ENCODE data around the gene ELFN2. TPM values are rescaled to one million over a fixed set of nuclear protein-coding genes. Genes with fewer than 3 reads are reported as not detected.

Gene ELFN2
- total RNA-seq, 4 donors from 2014 or later = 0.30 to 0.76 TPM; not detected in 2

DNA sequence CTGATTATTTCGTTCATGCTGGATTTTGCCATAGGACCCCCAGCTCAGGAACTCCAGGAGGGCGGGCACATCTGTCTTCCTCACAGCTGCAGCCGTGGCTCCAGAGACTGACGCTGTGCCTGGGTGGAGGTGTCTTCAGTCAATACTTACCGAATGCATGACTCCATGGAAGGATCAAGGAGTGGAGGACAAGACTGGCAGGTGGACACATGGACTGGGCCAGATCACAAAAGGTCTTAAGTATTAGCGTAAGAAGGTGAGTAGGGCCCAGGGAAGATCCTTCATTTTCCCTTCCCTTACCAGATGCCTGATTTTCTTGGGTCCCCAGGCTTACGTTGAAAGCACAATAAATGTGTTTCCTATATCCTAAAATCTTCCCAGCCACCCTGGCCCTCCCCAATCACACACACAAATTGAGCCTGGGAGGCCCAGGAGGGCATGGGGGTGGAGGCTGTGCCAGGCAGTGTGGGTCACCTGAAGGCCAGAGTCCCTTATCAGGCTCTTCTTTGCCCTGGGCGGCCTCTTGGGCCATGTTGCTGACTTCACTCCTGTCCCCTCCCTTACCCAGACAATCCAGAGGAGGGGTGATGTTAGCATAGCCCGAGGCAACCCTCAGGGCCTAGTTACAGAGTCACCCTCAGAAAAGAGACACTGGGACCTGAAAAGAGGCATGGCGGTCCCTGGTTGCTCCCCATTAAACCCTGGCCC, 88.6 kb downstream of the ELFN2 start:
- H3K4me1 ChIP-seq = no peaks in the 10 kb centered on the region
- peaks cover 6 to 18% of the 10 kb centered on the region in 2 donors for H3K27me3 ChIP-seq
- TF ChIP-seq POLR2A (IDR thresholded peaks at IDR 0.05) = no peak
- TF ChIP-seq, protein P1, sequence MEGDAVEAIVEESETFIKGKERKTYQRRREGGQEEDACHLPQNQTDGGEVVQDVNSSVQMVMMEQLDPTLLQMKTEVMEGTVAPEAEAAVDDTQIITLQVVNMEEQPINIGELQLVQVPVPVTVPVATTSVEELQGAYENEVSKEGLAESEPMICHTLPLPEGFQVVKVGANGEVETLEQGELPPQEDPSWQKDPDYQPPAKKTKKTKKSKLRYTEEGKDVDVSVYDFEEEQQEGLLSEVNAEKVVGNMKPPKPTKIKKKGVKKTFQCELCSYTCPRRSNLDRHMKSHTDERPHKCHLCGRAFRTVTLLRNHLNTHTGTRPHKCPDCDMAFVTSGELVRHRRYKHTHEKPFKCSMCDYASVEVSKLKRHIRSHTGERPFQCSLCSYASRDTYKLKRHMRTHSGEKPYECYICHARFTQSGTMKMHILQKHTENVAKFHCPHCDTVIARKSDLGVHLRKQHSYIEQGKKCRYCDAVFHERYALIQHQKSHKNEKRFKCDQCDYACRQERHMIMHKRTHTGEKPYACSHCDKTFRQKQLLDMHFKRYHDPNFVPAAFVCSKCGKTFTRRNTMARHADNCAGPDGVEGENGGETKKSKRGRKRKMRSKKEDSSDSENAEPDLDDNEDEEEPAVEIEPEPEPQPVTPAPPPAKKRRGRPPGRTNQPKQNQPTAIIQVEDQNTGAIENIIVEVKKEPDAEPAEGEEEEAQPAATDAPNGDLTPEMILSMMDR (IDR thresholded peaks at IDR 0.05) = no peak
- H3K9me3 ChIP-seq = no peaks in the 10 kb centered on the region
- no peak overlapping the region for H3K27ac ChIP-seq
- no peak for DNase-seq
- no peaks in the 10 kb centered on the region for H3K36me3 ChIP-seq
- intact Hi-C loops (cut with DNase I; ENCODE audit: low total_unique reads) = no loop called here
- H3K4me3 ChIP-seq = no peak overlapping the region

DNA sequence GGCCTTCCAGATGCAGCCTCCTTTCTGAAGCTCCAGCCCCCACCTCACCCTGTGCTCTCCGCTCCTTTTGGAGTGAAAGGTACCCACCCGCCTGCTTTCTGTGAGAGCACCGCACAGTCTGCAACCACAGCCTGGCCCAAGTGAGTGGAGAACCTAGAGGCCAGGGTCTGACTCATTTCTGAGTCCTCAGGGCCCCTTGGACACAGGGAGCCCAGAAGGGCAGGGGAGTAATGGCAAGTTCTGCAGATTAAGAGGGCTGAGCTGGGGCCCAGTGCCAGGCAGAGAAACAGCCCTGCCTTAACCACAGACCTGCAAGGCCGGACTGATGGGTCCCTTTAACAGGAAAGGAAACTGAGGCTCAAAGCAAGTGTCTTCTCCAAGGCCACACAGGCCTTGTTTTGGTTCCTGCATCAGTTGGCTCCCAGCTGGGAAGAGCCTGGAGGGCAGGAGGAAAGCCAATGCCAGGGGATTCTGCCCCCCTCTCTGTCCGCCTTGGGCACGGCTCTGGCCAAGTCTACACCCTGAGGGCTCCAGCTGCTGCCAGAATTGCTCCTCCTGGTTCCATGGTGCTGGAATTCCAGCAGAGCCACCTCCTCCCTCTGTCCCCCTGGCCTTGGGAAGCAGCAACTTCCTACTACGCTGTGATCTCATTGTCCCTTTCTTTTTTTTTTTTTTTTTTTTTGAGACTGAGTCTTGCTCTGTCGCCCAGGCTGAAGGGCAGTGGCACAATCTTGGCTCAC, 89.9 kb downstream of the ELFN2 start:
- Histone ChIP-seq H3K4me1 (no peaks in the 10 kb centered on the region), H3K27ac (no peak overlapping the region), H3K9me3 (no peaks in the 10 kb centered on the region), H3K27me3 (peaks cover 6 to 31% of the 10 kb centered on the region in 2 donors), H3K36me3 (no peaks in the 10 kb centered on the region), H3K4me3 (no peak overlapping the region)
- intact Hi-C loops (cut with DNase I; ENCODE audit: low total_unique reads) = no loop called here
- DNase-seq = no peak
- no peak for TF ChIP-seq POLR2A (IDR thresholded peaks at IDR 0.05)
- TF ChIP-seq, protein P1 (IDR thresholded peaks at IDR 0.05) = no peak

DNA sequence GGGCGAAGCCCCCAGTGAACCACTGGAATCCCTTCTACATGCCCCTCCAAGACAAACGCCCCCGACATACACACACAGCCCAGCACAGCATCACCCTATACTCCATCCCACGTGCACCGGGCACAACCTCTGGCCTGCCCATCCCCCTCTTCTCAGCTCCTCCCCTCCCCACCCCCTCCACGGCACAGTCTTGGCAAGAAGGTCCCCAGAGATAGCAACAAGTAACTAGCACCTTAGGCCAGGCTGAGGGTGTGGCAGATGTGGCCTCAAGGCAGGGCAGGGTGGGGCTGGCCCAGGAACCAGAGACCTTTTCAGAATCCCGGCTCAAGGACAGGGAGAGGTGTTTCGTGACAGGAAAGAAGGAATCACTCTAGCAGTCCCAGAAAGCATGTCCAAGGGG, 90.7 kb downstream of the ELFN2 start:
- no peak for DNase-seq
- Histone ChIP-seq H3K27ac (no peak overlapping the region), H3K9me3 (no peaks in the 10 kb centered on the region), H3K27me3 (peaks cover 6 to 39% of the 10 kb centered on the region in 2 donors), H3K4me1 (no peaks in the 10 kb centered on the region), H3K36me3 (no peaks in the 10 kb centered on the region), H3K4me3 (no peak overlapping the region)
- TF ChIP-seq, protein P1 (IDR thresholded peaks at IDR 0.05) = no peak
- TF ChIP-seq POLR2A (IDR thresholded peaks at IDR 0.05) = no peak
- intact Hi-C loops (cut with DNase I; ENCODE audit: low total_unique reads) = no loop called here

DNA sequence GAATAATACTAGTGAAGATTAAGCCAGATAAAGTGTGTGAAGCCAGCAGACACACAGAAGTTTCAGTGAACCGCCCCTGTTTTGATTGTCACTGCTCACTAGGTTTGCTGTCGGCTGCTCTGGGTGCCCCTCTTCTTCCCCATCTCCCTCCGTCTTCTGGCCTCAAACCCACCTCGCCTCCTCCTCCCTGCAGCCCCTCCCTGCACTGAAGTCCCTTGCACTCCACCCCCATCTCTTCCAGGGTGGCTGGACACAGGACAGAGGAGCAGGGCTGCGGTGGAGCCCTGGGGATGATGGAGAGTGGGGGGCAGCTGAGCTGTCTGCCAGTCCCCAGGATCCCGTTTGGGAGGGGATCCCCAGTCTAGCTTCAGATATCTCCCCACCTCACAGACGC, 91.5 kb downstream of the ELFN2 start:
- Histone ChIP-seq H3K4me1 (no peaks in the 10 kb centered on the region), H3K9me3 (no peaks in the 10 kb centered on the region), H3K27ac (no peak overlapping the region), H3K36me3 (no peaks in the 10 kb centered on the region), H3K4me3 (no peak overlapping the region), H3K27me3 (peaks cover 6 to 41% of the 10 kb centered on the region in 2 donors)
- DNase-seq = no peak
- no peak for TF ChIP-seq POLR2A (IDR thresholded peaks at IDR 0.05)
- TF ChIP-seq, protein P1 (IDR thresholded peaks at IDR 0.05) = no peak
- intact Hi-C loops (cut with DNase I; ENCODE audit: low total_unique reads) = no loop called here
